Erythroblast (primary cell): ENCODE measurements around the gene CRYBA2.

Experiments
- GATA1 ChIP-seq: IDR thresholded peaks from 2 replicates; pipeline ENCODE4 v1.6.1; 2011; ENCODE audit warnings: low read depth, mild to moderate bottlenecking, control low read depth, low read length, moderate library complexity
- POLR2A ChIP-seq: IDR thresholded peaks from 2 replicates; pipeline ENCODE4 v1.6.1; 2011; ENCODE audit warnings: mild to moderate bottlenecking, low read length

DNA sequence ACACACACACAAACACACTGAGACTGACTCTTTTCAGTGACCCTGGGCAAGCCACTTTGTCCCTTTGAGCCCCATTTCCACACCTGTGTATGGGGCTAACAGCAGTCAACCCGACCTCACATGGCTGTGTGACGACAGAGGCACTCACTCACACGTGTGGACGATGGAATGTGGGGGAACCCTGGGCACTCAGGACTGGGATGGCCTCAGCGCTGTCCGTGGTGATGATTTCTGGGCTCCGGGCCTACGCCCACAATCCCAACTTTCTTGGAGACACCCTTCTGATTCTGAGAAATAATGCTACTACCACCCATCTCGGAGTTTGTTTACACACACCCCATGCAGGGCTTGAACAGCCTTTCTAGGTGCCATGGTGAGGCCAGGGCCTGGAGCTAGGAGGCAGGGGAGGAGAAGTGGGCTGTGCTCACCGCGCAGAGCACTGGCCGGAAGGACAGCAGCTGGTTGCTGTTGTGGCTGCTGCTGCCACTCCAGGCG lies 1.5 kb downstream of the CRYBA2 start:
- TF ChIP-seq POLR2A (no peak), GATA1 (no peak)
